H1 (cell line): Measurements from ENCODE around the gene DPF1. TPM values are rescaled to one million over a fixed set of nuclear protein-coding genes. Genes with fewer than 3 reads are reported as not detected.

Source experiments
- CTCF ChIA-PET: fragments of 300-600 bp; sonication (Branson Sonifier 250); formaldehyde crosslinking; loops from one replicate; lab custom pipeline; 2021; ENCODE audit not compliant: partially characterized antibody; lab: Charles Lee
- POLR2A ChIA-PET: fragments of 300-600 bp; sonication (Branson Sonifier 250); formaldehyde crosslinking; loops from one replicate; lab custom pipeline; 2021; ENCODE audit warnings: inconsistent platforms; ENCODE audit not compliant: partially characterized antibody; lab: Charles Lee
- DNase-seq, 2 experiments: peaks; one replicate each; pipeline versions ENCODE4 v3.0.0 to v3.0.0-alpha.2; 2010 to 2022; ENCODE audit warnings: low spot score in 2 of 2, low read depth in 1 of 2, mixed read lengths in 1 of 2
- FAIRE-seq: peaks from 2 replicates; lab custom pipeline; 2011; peaks lifted over from hg19 to GRCh38; lab: Jason Lieb, UNC
- H2AFZ ChIP-seq: 2 replicates; pipeline ENCODE4 v1.8.1; 2012; ENCODE audit warnings: low read length, inconsistent platforms
- H2AK5ac ChIP-seq: 2 replicates; pipeline ENCODE4 v1.6.1; 2013; ENCODE audit warnings: low read depth, low read length
- H2BK120ac ChIP-seq: replicated peaks from 2 replicates; pipeline ENCODE3; 2013; ENCODE audit warnings: low read depth, low read length, inconsistent platforms
- H2BK12ac ChIP-seq: 2 replicates; pipeline ENCODE4 v1.6.1; 2013; ENCODE audit warnings: low read depth, low read length
- H2BK15ac ChIP-seq: 2 replicates; pipeline ENCODE4 v1.6.1; 2013; ENCODE audit warnings: low read length
- H2BK20ac ChIP-seq: 2 replicates; pipeline ENCODE4 v1.6.1; 2013; ENCODE audit warnings: low read length
- H2BK5ac ChIP-seq: 2 replicates; pipeline ENCODE4 v1.6.1; 2013; ENCODE audit warnings: low read depth, low read length
- H3K14ac ChIP-seq: 2 replicates; pipeline ENCODE4 v1.6.1; 2013; ENCODE audit warnings: inconsistent platforms; ENCODE audit not compliant: insufficient read length
- H3K18ac ChIP-seq: 2 replicates; pipeline ENCODE4 v1.6.1; 2013; ENCODE audit warnings: low read length; ENCODE audit errors: extremely low read depth
- H3K23ac ChIP-seq: 2 replicates; pipeline ENCODE4 v1.6.1; 2013; ENCODE audit warnings: inconsistent platforms; ENCODE audit not compliant: insufficient read length
- H3K23me2 ChIP-seq: 2 replicates; pipeline ENCODE4 v1.6.1; 2013; ENCODE audit warnings: low read depth, low read length
- H3K27ac ChIP-seq: 2 replicates; pipeline ENCODE4 v1.6.1; 2011; ENCODE audit warnings: low read depth, low read length, inconsistent platforms
- H3K27me3 ChIP-seq, 4 experiments: replicated peaks in 1 of 4; 1 replicate in 1 of 4; 2 replicates in 3 of 4; pipeline versions ENCODE4 v1.6.1 to v1.8.1; 2011 to 2013; ENCODE audit warnings: low read length in 3 of 4, mild to moderate bottlenecking in 3 of 4, inconsistent platforms in 2 of 4, mixed read lengths in 2 of 4, moderate library complexity in 1 of 4; ENCODE audit not compliant: control insufficient read depth in 3 of 4, insufficient read depth in 3 of 4; ENCODE audit errors: extremely low read depth in 1 of 4
- H3K36me3 ChIP-seq, 4 experiments: 2 replicates each; pipeline versions ENCODE4 v1.6.1 to v1.8.1; 2011 to 2013; ENCODE audit warnings: mild to moderate bottlenecking in 4 of 4, low read length in 3 of 4, moderate library complexity in 2 of 4, control low read depth in 1 of 4, inconsistent platforms in 1 of 4; ENCODE audit not compliant: insufficient read depth in 4 of 4, control insufficient read depth in 2 of 4
- H3K4ac ChIP-seq: replicated peaks from 2 replicates; pipeline ENCODE3; 2013; ENCODE audit warnings: low read length, low read depth, mixed read lengths, inconsistent platforms; ENCODE audit not compliant: insufficient read length
- H3K4me1 ChIP-seq, 4 experiments: replicated peaks in 1 of 4; 1 replicate in 1 of 4; 2 replicates in 3 of 4; pipeline versions ENCODE4 v1.6.1 to v1.8.1; 2011 to 2013; ENCODE audit warnings: low read length in 3 of 4, inconsistent platforms in 2 of 4, mixed read lengths in 1 of 4; ENCODE audit not compliant: insufficient read depth in 4 of 4, control insufficient read depth in 3 of 4
- H3K4me2 ChIP-seq, 2 experiments: 2 replicates each; pipeline versions ENCODE4 v1.6.1 to v1.8.1; 2011 to 2013; ENCODE audit warnings: low read depth in 2 of 2, low read length in 2 of 2, control low read depth in 1 of 2, inconsistent platforms in 1 of 2, mild to moderate bottlenecking in 1 of 2; ENCODE audit not compliant: insufficient read depth in 1 of 2
- H3K4me3 ChIP-seq, 4 experiments: fragments of 200-600, 300-600 bp in 1 of 4; sonication (generic), shearing (Covaris generic), sonication (Bioruptor Twin) in 1 of 4; 2 replicates each; pipeline versions ENCODE4 v1.5.1 to v1.8.1; 2011 to 2016; ENCODE audit warnings: low read length in 4 of 4, low read depth in 3 of 4, control low read depth in 2 of 4, inconsistent platforms in 2 of 4, mild to moderate bottlenecking in 2 of 4, mixed read lengths in 1 of 4, moderate library complexity in 1 of 4; ENCODE audit not compliant: insufficient read depth in 2 of 4; ENCODE audit errors: extremely low read depth in 1 of 4
- H3K56ac ChIP-seq: replicated peaks from 2 replicates; pipeline ENCODE3; 2013; ENCODE audit warnings: low read depth, mild to moderate bottlenecking, mixed read lengths, low read length, inconsistent platforms; ENCODE audit not compliant: insufficient read length
- H3K79me1 ChIP-seq: 2 replicates; pipeline ENCODE4 v1.6.1; 2013; ENCODE audit warnings: low read depth, low read length, control low read depth
- H3K79me2 ChIP-seq, 2 experiments: 2 replicates each; pipeline versions ENCODE4 v1.6.1 to v1.8.1; 2012 to 2013; ENCODE audit warnings: low read length in 2 of 2, mild to moderate bottlenecking in 2 of 2, inconsistent platforms in 1 of 2; ENCODE audit not compliant: insufficient read depth in 2 of 2, control insufficient read depth in 1 of 2
- H3K9ac ChIP-seq, 4 experiments: replicated peaks in 1 of 4; 1 replicate in 1 of 4; 2 replicates in 3 of 4; pipeline versions ENCODE4 v1.6.1 to v1.8.1; 2011 to 2013; ENCODE audit warnings: low read depth in 3 of 4, low read length in 3 of 4, control low read depth in 2 of 4, mild to moderate bottlenecking in 2 of 4, moderate library complexity in 2 of 4, inconsistent platforms in 1 of 4; ENCODE audit errors: extremely low read depth in 1 of 4
- H3K9me3 ChIP-seq, 2 experiments: 2 replicates each; pipeline versions ENCODE4 v1.6.1 to v1.8.1; 2012 to 2013; ENCODE audit warnings: mild to moderate bottlenecking in 2 of 2, moderate library complexity in 2 of 2, control low read depth in 1 of 2, inconsistent platforms in 1 of 2, low read depth in 1 of 2, low read length in 1 of 2, mixed read lengths in 1 of 2; ENCODE audit not compliant: insufficient read depth in 2 of 2
- H4K20me1 ChIP-seq, 2 experiments: replicated peaks in 1 of 2; 2 replicates each; pipeline versions ENCODE3 to v1.8.1; 2011 to 2013; ENCODE audit warnings: inconsistent platforms in 2 of 2, low read length in 2 of 2, mild to moderate bottlenecking in 1 of 2; ENCODE audit not compliant: insufficient read depth in 2 of 2, control insufficient read depth in 1 of 2
- H4K5ac ChIP-seq: 2 replicates; pipeline ENCODE4 v1.6.1; 2013; ENCODE audit warnings: low read length, low read depth, mixed read lengths, inconsistent platforms; ENCODE audit not compliant: insufficient read length
- H4K8ac ChIP-seq: 2 replicates; pipeline ENCODE4 v1.8.0; 2013; ENCODE audit warnings: mild to moderate bottlenecking, moderate library complexity, low read length, inconsistent platforms; ENCODE audit not compliant: insufficient read depth; ENCODE audit errors: extremely low read depth
- H4K91ac ChIP-seq: replicated peaks from 2 replicates; pipeline ENCODE3; 2013; ENCODE audit warnings: low read length, mixed read lengths, inconsistent platforms; ENCODE audit not compliant: insufficient read length
- ASH2L ChIP-seq: fragments of 200-600, 300-600 bp; sonication (generic); IDR thresholded peaks from one replicate; pipeline ENCODE4 v1.7.1; 2017; ENCODE audit warnings: low read length
- BRCA1 ChIP-seq: IDR thresholded peaks from 2 replicates; pipeline ENCODE4 v1.6.1; 2012; ENCODE audit warnings: low read depth, low read length, improper control_type of control experiment
- HDAC6 ChIP-seq: IDR thresholded peaks from one replicate; pipeline ENCODE4 v1.7.1; 2012; ENCODE audit warnings: low read depth, mild to moderate bottlenecking, inconsistent platforms, low read length, moderate library complexity
- SRF ChIP-seq: IDR thresholded peaks from 2 replicates; pipeline ENCODE4 v1.6.1; 2011; ENCODE audit warnings: mild to moderate bottlenecking, low read depth, low read length, moderate library complexity
- TCF12 ChIP-seq: IDR thresholded peaks from 2 replicates; pipeline ENCODE4 v1.6.1; 2011; ENCODE audit warnings: low read depth, mild to moderate bottlenecking, low read length
- WGBS, 2 experiments: shearing (Covaris generic) in 1 of 2; methylation state at CpG; one replicate each; pipeline versions ENCODE4 v1.1.6 to v1.1.7; 2013 to 2015; ENCODE audit warnings: low lambda C conversion rate in 2 of 2, mixed read lengths in 2 of 2, inconsistent platforms in 1 of 2, low coverage in 1 of 2, missing lambda C conversion rate in 1 of 2; ENCODE audit not compliant: insufficient replicate concordance in 2 of 2, insufficient coverage in 1 of 2, insufficient read length in 1 of 2; ENCODE audit errors: extremely low coverage in 1 of 2, missing lambda C conversion rate in 1 of 2; 5-methylcytosine and 5-hydroxymethylcytosine counted together
- polyA plus RNA-seq, 7 experiments: library from polyadenylated mRNA; depleted of rRNA in 3 of 7; stranded (reverse) in 5 of 7; unstranded in 2 of 7; fragments of >200 nt in 5 of 7; fragments of 200-250 nt in 2 of 7; gene quantifications; 1 replicate in 5 of 7; 2 replicates in 1 of 7; 4 replicates in 1 of 7; pipeline versions ENCODE4 v1.2.1 to v1.2.3, GENCODE V29; 2011 to 2013; ENCODE audit warnings: missing spikeins in 2 of 7, mixed read lengths in 2 of 7
- total RNA-seq: library from RNA; stranded (reverse); fragmentation: NEBNext Ultra II Directional; extraction: Animal tissue kit (Norgen Biotek cat#: 25700); gene quantifications from 2 replicates; pipeline ENCODE4 v1.2.1, GENCODE V29; 2021

The DPF1 gene
- total and polyA plus RNA-seq, 2 of the 8 experiments (the other 6 are each of a cell fraction or from before 2014, with no cell fraction given), result 12.9 to 15.6 TPM

DNA sequence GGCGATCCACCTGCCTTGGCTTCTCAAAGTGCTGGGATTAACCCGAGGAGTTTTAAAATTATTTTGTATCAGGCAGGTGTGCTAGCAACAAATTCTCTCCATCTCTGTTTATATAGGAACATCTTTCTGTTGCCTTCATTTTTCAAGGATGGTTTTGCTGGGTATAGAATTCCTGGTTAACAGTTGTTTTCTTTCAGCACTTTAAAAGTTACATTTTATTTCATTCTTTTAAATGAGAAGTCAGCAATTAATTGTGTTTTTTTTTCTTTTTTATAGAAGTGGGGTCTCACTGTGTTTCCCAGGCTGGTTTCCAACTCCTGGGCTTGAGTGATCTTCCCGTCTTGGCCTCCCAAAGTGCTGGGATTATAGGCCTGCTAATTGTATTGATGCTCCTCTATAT lies 44.0 kb downstream of the DPF1 start:
- FAIRE-seq (no peak), DNase-seq (no peak)
- Histone ChIP-seq H3K79me2 (no peaks in the 10 kb centered on the region), H3K4me1 (peaks cover 0 to 13% (median 7%) of the 10 kb centered on the region in 4 experiments; a peak in 6 of 7 replicates), H3K79me1 (no peaks in the 10 kb centered on the region), H2AFZ (no peak overlapping the region), H3K18ac (no peak overlapping the region), H3K23ac (no peak overlapping the region), H2AK5ac (no peak overlapping the region), H3K4me2 (no peak overlapping the region), H2BK12ac (no peak overlapping the region), H3K23me2 (peaks cover 4% of the 10 kb centered on the region; the same call in 1 of the 2 replicates), H4K20me1 (peaks cover 0 to 3% of the 10 kb centered on the region in 2 experiments), H4K8ac (no peak overlapping the region), H2BK5ac (no peak overlapping the region), H3K4me3 (no peak overlapping the region), H4K5ac (no peak overlapping the region), H3K36me3 (peaks cover 0 to 4% (median 1%) of the 10 kb centered on the region in 4 experiments; a peak in 2 of 8 replicates), H3K27ac (no peak overlapping the region), H2BK15ac (no peak overlapping the region), H4K91ac (no peak overlapping the region), H3K9ac (no peak overlapping the region), H3K4ac (no peak overlapping the region), H3K14ac (no peak overlapping the region), H3K56ac (no peak overlapping the region), H2BK20ac (no peak overlapping the region), H2BK120ac (no peak overlapping the region), H3K9me3 (no peaks in the 10 kb centered on the region), H3K27me3 (no peaks in the 10 kb centered on the region)
- no peak for TF ChIP-seq ASH2L
- TF ChIP-seq TCF12, result no peak
- no peak for TF ChIP-seq SRF
- TF ChIP-seq BRCA1, result no peak
- no peak for TF ChIP-seq HDAC6
- WGBS, 2 experiments, result 96% methylated on average over 3 of the region's 3 CpGs; no CpG with 5 or more reads in 1 of the 2 experiments
- ChIA-PET POLR2A (no interaction called here), CTCF (no interaction called here)
